GM03348 (cell line): ENCODE results near the gene SORCS1.
A peak's percentile ranks its signal among the peaks of the same experiment; 100 is the strongest.

Experiments used
- DNase-seq: peaks from one replicate; pipeline ENCODE4 v3.0.0; 2012; ENCODE audit warnings: low spot score

The SORCS1 gene

DNA sequence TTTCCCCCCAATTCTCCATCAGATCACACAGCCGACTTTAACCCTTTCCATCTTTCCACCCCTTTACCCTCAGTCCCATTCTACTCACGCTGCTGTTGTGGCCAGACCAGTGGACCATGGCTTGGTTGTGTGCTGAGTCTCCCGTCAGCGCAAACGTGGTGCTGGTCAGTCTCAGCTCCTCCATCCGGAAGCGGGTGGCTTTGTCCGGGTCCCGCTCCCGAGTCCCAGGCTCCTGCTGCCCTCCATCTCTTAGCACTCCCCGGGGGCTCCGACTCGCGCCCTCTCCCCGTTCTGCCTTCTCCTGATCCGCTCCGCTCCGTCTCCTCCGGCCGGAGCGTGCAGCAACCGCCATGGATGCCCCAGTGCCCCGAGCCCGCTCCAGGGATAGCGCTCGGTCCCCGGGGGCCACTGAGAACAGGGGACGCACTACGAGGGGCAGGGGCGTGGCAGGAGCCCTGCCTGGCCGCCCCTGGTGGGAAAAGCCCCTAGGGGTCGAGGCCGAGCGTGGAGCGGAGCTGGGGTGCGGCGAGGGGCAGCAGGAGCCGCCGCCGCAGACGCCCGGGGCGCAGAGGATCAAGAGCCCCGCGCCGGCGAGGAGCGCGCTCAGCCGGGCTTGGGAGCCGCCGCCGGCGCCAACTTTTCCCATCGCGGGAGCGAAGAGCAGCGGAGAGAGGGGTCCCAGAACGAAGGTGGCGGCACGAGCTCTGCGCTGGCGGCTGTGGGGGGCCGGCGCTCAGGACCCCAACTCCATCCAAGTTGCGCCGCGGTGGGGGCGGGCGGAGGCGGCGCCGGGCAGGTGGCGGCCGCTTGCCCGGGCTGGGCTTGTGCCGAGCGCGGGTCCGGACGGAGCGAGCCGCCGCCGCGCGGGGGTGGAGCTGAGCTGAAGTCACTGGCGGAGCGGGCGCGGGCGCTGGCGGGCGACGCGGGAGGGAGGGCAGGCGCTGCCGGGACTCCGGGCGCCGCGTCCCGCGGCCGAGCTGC is at the start of gene SORCS1:
Gene SORCS1 (minus strand): TSS at position 826 of the 981 bp plus-strand sequence.
- DNase-seq, result peak; percentile 60

DNA sequence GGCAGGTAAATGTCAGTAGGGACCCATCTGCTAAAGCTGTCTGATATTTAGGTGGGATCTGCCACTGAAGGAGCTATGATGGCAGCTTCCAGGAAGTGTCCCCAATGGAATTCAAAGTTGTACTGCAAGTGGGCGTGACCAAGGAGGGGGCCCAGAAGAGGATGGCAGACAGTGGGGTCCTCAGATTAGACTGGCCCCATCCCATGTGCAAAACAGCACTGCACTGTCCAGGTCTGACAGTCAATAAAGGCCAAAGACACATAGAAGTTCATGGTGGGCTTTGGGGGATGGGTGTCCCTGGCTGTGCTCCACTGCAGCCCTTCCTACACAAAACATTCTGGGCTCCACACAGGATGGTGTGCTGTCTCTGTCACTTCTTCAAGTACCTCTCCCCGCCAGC is 49.8 kb upstream of the SORCS1 start:
- DNase-seq, result no peak

DNA sequence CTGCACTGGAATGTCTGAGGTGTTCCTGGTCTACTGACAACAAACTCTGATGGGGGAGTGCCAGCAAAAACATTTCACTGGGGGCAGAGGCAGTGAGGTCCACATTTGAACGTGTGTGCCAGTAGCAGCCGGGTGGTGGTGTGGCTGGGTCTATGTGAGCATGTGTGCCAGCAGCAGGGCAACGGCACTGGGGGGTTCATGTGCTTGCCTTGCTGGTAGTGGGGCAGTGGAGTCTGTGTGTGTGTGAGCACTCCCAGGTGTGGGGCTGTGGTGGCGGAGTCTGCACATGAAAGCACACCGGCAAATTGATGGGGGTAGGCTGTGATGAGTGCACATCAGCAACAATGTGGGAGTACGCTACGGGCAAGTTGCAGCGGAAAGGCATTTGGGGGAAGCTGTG is 49.4 kb upstream of the SORCS1 start:
- no peak for DNase-seq

DNA sequence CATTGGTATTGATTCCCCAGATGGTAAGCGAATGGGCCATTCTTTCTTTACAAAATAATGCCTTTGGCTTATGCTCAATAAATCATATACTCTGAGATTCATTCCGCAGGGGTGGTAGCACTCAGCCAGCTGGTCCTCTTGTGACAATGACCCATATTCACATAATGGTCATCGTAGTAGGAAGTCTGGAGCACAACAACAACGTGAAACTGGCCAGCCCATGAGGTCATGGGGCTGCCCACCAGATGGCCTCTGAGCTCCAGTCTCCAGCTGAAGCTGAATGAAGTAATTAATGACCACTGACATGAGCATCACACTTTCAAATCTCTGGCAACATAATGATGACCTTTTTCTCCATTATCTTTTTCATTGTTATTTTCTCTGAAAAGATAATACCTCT is 42.3 kb upstream of the SORCS1 start:
- DNase-seq, result no peak

DNA sequence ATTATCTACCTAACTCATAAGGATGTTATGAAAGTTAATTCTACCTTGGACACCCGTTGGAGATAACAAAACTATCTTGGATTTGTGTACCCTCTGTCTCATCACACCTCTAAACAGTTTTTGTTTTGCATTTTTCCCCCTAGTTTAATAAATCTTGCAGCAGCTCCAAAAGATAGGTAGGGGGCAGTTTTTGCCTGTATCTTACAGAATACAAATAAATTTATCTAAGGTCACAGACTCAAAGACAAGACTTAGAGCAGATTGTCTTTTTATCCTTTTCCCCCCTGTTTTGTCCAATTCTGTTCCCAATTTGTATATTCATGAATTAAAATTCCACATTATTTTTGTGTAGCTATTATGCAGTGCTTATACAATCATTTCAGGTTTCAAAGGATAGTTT is 5.0 kb upstream of the SORCS1 start:
- no peak for DNase-seq

DNA sequence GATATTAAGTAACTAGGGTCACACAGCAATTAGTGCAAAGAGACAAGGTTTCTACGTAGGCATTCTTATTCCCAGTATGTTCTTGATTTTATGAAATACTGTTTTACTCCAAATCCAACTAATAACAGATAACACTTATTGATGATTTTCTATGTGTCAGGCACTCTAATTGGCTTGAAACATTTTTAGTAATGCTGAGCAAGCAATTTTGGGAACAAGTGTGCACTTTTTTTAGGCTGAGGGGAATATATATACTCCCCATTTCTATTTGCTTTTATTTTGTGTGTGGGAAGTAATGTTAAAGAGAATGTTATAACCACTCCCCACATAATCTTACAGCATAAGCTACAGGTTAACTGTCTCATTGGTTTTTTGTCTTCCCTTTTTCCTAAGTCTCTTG is 4.2 kb upstream of the SORCS1 start:
- DNase-seq, result no peak

DNA sequence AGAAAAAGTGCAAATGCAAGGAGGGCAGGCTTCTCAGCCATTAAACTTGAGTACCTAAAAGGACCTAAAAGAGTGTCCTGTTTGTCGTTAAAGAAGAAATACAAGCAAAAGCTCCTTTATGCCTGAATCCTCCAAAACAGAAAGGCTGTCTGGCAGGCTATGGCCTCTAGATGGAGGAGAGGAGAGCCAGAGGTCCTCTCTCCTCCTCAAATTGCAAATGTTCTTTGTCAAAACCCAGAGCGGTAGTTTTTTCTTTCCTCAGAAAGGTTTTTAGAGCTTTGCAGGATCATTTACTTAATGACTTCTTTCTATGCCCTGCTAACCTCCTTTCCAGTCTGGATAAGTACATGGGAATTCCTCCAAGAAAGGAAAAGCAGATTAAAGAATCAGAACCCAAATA is 1.9 kb upstream of the SORCS1 start:
- no peak for DNase-seq

DNA sequence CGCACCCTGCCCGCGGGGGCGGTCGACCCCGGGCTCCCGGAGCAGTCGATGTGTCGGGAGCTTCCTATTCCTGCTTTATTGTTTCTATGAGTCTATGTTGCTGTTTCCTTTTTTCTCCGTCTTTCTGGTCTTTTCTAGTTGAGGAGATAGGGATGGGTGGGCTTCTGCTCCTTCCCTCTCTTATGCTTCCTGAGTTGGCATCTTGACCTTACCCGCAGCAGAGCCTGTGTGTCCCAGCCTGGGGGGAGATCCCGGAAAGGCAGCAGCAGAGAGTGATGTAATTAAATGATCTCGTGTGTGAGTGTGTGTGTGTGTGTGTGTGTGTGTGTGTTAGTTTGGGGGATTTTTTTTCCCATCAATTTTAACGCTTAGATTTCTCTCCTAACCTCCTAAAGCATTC is 486 bp upstream of the SORCS1 start:
- no peak for DNase-seq

DNA sequence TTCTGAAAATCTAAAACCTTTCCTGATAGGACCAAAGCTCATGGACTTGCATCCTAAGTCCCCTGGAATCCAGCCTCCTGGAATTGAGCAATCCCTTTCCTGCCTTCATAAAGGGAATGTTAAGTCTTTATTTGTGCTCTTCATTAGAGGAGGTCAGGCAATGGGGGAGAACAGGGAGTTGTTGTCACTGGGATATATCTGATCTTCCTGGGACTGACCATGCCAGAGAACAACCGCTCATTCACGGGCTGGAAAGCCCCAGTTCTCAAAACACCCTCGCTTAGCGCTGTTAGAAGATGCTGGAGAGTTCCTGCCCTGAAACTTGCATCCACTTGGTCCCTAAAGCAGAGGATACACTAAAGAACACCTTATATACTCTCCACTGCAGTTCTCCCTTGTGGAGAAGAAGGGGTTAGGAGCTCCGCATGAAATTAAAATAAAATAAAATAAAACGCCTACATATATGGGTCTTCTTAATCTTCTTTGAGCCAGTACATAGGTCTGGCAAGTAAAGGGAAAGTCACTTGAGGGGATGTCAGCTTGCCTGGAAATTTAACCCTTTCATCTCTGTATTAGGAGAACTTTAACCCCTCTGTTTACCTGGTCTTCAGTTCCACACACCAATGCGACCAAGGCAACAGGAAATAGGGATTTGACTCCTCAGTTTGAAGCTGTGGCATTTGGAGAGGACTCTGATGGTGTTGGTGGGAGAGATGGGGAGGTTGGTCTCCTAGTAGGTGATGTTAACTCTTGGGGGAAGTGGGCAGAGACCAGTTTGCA is 1.2 kb downstream of the SORCS1 start:
- DNase-seq, result peak; percentile 5

DNA sequence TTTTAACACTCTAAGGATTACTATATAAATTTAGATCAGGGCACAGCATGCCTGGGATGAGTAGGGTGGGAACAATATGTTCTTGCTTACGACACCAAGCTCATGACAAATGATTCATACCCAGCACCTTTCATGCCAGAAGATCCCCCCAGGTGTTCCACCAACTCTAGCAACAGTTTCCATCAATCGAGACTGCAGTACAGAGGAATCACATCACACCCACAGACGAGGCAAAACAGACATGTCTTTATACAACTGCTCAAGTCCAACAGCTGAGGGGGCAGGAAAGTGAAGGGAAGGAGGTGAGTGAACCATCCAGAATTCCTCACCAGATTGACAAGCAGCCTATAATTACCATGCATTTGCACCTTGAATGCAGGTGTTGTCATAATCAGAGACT is 3.6 kb downstream of the SORCS1 start:
- DNase-seq, result no peak

DNA sequence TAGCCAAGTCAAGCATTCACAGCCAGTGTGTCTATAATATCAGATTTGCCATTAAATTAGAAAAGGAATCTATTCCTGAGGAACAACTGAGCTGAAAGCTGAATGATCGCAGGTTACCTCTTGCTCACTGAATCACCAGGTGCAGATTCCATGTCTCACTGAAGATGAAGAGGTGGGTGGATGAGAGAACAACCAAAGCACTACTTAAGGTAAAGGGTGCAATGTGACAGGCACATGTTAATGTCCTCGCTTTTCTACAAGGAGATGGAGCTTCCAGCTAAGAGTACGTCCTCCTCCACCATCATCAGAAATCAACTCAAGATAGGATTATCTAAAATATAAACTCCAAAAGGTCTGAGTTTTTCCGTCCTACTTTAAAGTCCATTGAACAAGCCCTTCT is 4.6 kb downstream of the SORCS1 start:
- DNase-seq, result no peak

DNA sequence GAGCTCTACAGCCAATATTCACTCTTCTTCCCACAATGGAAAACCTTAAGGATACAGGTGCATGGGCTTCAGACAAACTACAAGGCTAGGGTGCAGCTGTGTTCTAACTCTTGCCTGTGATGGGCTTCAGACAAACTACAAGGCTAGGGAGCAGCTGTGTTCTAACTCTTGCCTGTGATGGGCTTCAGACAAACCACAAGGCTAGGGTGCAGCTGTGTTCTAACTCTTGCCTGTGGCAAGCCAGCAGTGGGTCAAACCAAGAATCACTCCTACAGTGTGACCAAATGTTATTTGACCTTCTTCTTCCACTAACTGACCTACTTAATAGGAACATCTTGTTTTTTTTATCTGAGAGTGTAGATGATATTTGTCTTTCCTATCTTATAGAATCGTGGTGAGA is 7.4 kb downstream of the SORCS1 start:
- DNase-seq, result no peak

DNA sequence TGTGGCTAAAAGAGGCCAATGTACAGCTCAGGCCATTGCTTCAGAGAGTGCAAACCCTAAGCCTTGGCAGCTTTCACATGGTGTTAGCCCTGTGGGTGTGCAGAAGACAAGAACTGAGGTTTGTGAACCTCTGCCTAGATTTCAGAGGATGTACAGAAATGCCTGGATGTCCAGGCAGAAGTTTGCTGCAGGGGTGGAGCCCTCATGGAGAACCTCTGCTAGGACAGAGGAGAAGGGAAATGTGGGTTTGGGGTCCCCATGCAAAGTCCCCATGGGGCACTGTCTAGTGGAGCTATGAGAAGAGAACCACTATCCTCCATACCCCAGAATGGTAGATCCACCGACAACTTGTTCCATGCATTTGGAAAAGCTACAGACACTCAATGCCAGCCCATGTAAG is 12.4 kb downstream of the SORCS1 start:
- DNase-seq, result no peak

DNA sequence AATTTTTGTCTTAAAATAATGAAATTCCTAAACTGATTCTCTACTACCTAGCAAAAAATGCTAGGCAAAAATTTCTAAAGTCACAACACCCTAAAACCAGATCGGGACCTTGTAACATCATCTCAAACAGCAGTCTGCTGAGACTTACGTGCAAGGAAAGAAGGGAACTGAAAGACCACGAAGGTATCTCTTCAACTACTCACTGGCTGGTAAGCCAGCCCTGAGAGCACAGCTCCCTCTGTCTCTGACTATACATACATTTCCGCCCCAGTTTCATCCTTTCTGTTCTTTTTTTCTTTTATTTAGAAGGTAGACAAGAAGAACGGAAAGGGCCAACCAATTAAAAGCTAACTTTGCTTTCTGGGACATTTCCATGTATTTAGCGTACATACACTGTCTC is 15.6 kb downstream of the SORCS1 start:
- no peak for DNase-seq

DNA sequence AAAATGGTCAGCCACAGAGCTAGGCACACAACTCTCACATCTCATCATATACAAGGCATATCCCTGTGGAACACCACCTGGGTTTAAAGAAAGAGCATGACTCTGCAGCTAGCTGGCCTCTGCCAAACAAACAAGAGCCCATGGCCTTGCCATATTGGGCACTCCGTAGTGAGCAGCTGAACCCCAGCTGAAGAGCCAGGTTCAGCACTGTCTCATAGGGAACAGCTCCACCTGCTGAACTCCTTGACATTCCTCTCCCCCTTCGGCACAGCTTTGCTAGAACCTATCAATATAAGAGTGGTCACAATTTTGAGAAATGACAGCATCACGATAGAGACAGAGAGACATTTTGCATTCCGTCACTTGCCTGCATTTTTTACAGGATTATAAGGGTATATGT is 20.0 kb downstream of the SORCS1 start:
- no peak for DNase-seq

DNA sequence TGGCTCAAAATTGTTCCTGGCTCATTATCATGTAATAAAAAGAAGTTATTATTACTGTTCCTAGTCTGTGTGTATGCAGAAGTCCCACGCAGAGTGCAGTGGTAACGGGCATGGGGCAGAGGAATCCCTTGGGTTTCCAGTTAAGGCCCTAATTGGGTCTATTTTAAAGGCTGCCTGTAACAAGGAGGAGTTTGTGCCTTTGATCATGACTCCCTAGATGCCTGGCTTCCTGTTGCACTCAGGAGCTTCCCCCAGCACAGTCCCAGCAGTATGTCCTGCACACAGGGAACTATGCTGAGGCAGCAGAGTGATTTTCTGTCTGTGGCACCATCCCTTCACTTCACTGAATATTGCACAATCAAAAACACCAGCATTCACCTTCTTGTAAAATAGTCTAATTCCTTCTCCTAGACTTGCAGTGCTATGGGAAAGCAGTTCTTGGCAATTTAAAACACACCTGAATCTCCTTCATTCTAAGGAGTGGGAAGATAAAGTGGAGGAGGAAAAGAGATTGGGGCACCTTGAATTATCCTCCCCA is 22.9 kb downstream of the SORCS1 start:
- DNase-seq, result no peak

DNA sequence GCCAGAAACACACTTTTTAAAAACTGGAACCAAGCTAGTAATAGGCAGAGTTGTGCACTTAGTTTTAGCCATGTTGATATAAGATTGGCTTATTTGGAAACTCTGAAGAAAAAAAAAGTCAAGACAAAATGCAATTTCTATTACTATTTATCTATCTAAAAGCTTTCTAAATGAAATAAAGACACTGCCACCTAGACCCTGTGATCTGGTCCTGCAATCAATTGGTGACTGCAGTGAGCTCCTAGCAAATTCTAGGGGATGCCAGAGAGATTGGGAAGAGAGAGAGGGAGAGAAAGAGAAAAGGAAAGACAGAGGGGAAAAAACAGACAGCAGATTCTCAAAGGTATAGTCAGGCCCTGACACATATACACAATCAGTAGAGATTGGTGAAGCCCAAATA is 25.3 kb downstream of the SORCS1 start:
- DNase-seq, result no peak

DNA sequence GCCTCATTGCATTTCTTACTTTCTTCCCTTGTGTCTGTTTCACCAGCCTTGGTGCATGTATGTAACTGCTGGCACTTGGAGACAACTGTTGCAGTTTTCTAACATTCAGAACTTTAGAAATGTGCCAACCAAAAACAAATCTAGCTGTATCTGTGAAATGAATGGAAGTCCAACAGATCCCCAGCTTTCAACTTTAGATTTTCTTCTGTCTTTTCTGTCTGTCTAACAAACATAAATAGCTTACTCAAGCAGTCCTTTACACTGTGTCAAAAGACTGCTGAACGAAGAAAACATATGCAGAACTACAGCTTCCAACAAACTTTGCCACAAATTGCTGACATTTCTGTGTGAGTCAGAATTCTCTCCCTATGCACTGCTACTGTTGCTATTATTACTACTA is 30.9 kb downstream of the SORCS1 start:
- no peak for DNase-seq

DNA sequence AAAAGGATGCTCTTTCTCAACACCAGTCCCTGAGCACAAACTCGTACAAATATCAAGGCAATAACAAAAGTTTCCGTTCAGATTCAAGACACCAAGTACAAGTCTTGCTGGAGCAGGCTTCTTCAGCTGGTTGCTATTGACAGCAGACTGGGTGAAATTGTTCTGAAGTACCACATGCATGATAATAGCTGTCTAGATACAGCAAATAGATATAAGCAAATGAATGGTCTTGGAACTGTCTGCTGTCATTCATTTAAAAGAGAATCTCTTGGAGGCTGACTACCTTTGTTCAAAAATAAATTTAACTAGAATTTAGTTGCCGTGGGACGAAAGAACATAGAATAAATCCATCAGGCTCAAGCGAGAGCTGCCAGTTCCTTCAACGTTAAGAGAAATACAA is 35.5 kb downstream of the SORCS1 start:
- no peak for DNase-seq

DNA sequence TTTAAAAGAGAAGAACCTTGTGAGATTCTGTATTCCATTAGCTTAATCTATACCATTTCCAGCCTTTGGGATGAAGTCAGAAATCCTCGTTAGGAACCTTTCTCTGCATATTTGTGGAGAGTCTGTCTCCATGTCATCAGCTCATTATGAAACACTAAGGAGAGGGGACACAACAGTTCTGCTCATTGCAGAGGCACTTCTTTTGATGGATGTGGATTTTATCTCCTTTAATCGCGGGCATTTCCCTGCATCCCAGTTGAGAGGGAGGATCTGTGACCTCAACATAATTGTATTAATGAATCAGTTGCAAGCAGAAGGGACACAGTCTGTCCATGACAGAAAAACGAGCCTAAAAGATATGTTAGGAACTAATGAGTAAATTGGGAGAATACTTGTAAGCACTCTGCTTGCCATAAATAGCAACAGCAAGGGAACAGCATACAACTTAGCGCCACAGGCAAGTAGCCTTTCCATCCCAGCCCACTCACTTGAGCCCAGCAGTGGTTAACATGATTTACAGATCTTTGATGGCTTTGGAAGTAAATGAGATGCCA is 37.9 kb downstream of the SORCS1 start:
- no peak for DNase-seq

DNA sequence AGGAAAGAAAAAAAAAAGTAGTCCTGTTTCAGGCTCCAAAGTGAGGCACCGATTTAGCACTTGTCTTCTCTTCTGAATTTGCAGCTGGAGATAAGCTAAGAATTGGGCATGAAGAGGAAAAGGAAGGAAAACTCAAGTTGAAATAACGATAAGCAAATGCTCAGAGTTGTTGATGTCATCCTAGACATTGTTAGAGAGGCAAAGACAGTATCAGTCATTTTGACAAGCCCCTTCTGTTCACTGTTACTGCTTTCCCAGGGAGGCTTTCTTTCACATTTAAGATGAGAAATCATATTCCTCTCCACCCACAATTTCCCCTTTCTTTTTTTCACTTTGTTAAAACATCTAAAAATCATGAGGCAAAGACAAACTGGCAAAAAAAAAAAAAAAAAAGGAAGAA is 41.8 kb downstream of the SORCS1 start:
- DNase-seq, result no peak

DNA sequence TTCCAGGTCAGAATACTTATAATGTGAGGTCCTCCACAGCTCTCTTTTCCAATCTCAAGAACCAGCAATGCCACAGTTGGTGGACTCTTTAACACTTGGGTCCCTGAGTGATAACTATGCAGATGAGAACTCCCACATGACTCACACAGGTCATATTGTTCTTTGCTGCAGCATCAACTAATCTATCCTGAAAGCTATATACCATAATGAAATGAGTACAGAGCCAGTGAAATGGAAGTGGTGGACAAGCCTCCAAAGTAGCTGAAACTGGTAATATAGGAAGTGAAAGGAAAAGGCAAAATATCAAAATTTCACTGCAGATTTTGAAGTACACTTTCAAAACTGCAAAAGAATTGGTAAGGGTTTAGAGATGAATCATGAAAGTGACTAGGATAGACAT is 45.6 kb downstream of the SORCS1 start:
- DNase-seq, result no peak
